ENCODE data around the gene ITGA11.

ITGA11 gene

GRCh38 chr15:68352401-68353062, 79.4 kb downstream of the ITGA11 start:
- DNase-seq: no peak

- no peak for DNase-seq
Measured at GRCh38 chr15:68349151-68349550, 82.8 kb downstream of the ITGA11 start.

GRCh38 chr15:68348606-68349005, 83.4 kb downstream of the ITGA11 start:
- no peak for DNase-seq

- DNase-seq: no peak
Measured at GRCh38 chr15:68348081-68348480, 83.9 kb downstream of the ITGA11 start.

GRCh38 chr15:68347392-68347791, 84.6 kb downstream of the ITGA11 start:
- DNase-seq: no peak

GRCh38 chr15:68346979-68347378, 85.0 kb downstream of the ITGA11 start:
- no peak for DNase-seq

- no peak for DNase-seq
Measured at GRCh38 chr15:68345481-68345880, 86.5 kb downstream of the ITGA11 start.

- no peak for DNase-seq
Measured at GRCh38 chr15:68344600-68344999, 87.4 kb downstream of the ITGA11 start.

GRCh38 chr15:68343579-68344225, 88.3 kb downstream of the ITGA11 start:
- DNase-seq: no peak

- DNase-seq: no peak
Measured at GRCh38 chr15:68341760-68342725, 89.9 kb downstream of the ITGA11 start.

- DNase-seq: no peak
Measured at GRCh38 chr15:68340726-68341671, 91.0 kb downstream of the ITGA11 start.

- DNase-seq: peak; percentile 6
Measured at GRCh38 chr15:68339481-68339880, 92.5 kb downstream of the ITGA11 start.

GRCh38 chr15:68337826-68338225, 94.1 kb downstream of the ITGA11 start:
- DNase-seq: no peak

GRCh38 chr15:68336516-68336915, 95.4 kb downstream of the ITGA11 start:
- no peak for DNase-seq

GRCh38 chr15:68335655-68336054, 96.3 kb downstream of the ITGA11 start:
- DNase-seq: no peak

- peak; percentile 95 for DNase-seq
Measured at GRCh38 chr15:68335251-68335650, 96.7 kb downstream of the ITGA11 start.

GRCh38 chr15:68334661-68335124, 97.3 kb downstream of the ITGA11 start:
- no peak for DNase-seq

GRCh38 chr15:68333775-68334470, 98.0 kb downstream of the ITGA11 start:
- no peak for DNase-seq

- DNase-seq: no peak
Measured at GRCh38 chr15:68332266-68332665, 99.7 kb downstream of the ITGA11 start.

- DNase-seq: peak; percentile 70
Measured at GRCh38 chr15:68330901-68331300, 101.1 kb downstream of the ITGA11 start.

GRCh38 chr15:68330416-68330815, 101.5 kb downstream of the ITGA11 start:
- DNase-seq: no peak

- DNase-seq: no peak
Measured at GRCh38 chr15:68328964-68329363, 103.0 kb downstream of the ITGA11 start.
